BLaER1 treated with 17β-estradiol and CSF1 and Interleukin-3, amounts not matched to agents 10 nM and 100 nM (cell line): ENCODE data around the gene INSYN2A.

ENCODE experiments used
- H3K27ac ChIP-seq, 11 experiments: shearing (Covaris generic); formaldehyde crosslinking; 2 replicates each; pipeline ENCODE4 v1.8.1; 2022
- H3K27me3 ChIP-seq, 11 experiments: shearing (Covaris generic); formaldehyde crosslinking; 2 replicates each; pipeline ENCODE4 v1.8.1; 2022
- H3K36me3 ChIP-seq, 11 experiments: shearing (Covaris generic); formaldehyde crosslinking; 2 replicates each; pipeline ENCODE4 v1.8.1; 2022
- H3K4me1 ChIP-seq, 10 experiments: shearing (Covaris generic); formaldehyde crosslinking; 2 replicates each; pipeline ENCODE4 v1.8.1; 2022
- H3K4me2 ChIP-seq, 11 experiments: shearing (Covaris generic); formaldehyde crosslinking; 2 replicates each; pipeline ENCODE4 v1.8.1; 2022
- H3K4me3 ChIP-seq, 10 experiments: shearing (Covaris generic); formaldehyde crosslinking; 2 replicates each; pipeline ENCODE4 v1.8.1; 2022
- H3K9ac ChIP-seq, 11 experiments: shearing (Covaris generic); formaldehyde crosslinking; 2 replicates each; pipeline ENCODE4 v1.8.1; 2022
- H3K9me3 ChIP-seq, 11 experiments: shearing (Covaris generic); formaldehyde crosslinking; replicated peaks in 1 of 11; 2 replicates each; pipeline ENCODE4 v1.8.1; 2022
- H4K20me1 ChIP-seq, 11 experiments: shearing (Covaris generic); formaldehyde crosslinking; 2 replicates each; pipeline ENCODE4 v1.8.1; 2022
- Cebpa-rat ChIP-seq, 11 experiments: shearing (Covaris generic); IDR thresholded peaks; 2 replicates each; pipeline ENCODE4 v1.8.1; 2022

The INSYN2A gene

DNA sequence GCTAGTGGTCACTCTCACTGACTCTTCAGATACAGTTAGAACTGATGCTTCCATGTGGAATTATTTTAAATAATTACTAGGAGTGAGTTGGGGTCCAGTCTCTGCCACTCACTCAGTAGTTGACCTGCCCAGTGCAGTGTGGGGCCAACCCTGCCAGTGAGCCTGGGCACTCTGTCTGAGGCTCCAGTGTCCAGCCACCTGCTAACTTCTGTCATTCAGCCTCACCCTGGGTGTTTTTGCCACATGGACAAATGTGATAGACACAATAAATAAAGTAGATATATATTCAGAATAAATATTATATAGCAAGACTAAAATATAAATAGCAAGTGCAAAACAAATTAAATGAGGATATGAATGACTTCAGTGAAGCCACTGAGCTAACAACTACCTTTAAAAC is 7.2 kb downstream of the INSYN2A start:
- Histone ChIP-seq H3K4me2 (no peak overlapping the region), H3K4me1 (no peaks in the 10 kb centered on the region), H3K36me3 (no peaks in the 10 kb centered on the region), H3K27ac (no peak overlapping the region), H4K20me1 (no peaks in the 10 kb centered on the region), H3K4me3 (no peak overlapping the region), H3K9me3 (peaks cover 0 to 11% (median 0%) of the 10 kb centered on the region in 11 experiments; a peak in 3 of 22 replicates), H3K9ac (no peak overlapping the region), H3K27me3 (peaks cover 0 to under 1% (median 0%) of the 10 kb centered on the region in 11 experiments; a peak in 5 of 22 replicates)
- TF ChIP-seq Cebpa-rat (IDR thresholded peaks at IDR 0.05), result no peak

DNA sequence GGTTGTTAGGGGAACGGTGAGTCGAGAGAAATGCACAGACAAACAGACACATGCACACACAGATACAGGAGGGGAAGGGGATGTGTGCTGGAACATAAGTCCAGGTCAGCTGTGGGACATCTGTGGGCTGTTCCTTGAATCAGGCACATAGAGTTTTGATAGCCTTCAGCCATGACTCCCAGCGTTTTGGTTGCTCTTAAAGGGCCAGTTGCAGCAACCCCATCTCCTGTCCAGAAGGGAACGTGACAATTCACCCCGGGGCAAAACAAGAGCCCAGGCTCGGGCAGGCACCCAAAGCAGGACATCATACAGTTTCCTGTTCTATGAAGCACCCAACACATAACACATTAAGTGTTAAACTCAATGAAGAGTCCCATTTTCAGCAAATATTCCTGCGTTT is 9.6 kb downstream of the INSYN2A start:
- H3K4me1 ChIP-seq, result no peaks in the 10 kb centered on the region

DNA sequence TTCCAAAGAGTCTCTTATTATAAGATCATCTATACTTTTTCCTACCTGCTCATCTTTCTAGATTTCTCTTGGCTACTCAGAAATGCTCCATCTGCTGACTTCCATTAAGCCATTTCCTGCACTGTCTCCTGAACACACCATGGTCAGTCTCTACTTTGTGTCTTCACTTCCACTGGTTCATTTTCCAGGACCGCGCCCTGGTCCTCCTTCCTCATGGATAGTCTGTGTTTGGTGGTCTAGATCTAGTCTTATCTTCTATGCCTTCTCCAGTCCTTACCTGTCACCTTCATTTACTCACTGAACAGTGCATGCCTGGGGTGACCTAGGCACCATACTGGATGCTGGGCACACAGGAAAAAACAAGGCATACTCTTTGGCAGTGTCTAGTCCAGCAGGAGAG is 11.8 kb downstream of the INSYN2A start:
- Histone ChIP-seq H3K4me3 (no peak overlapping the region), H3K4me1 (no peaks in the 10 kb centered on the region), H3K9me3 (peaks cover 0 to 11% (median 0%) of the 10 kb centered on the region in 11 experiments; a peak in 3 of 22 replicates), H4K20me1 (no peaks in the 10 kb centered on the region), H3K27me3 (no peaks in the 10 kb centered on the region), H3K4me2 (no peak overlapping the region), H3K36me3 (no peaks in the 10 kb centered on the region), H3K9ac (no peak overlapping the region), H3K27ac (no peak overlapping the region)
- no peak for TF ChIP-seq Cebpa-rat (IDR thresholded peaks at IDR 0.05)

More for the DNA sequence above, 9.6 kb downstream of the INSYN2A start:
- Histone ChIP-seq H3K4me3 (no peak overlapping the region), H4K20me1 (no peaks in the 10 kb centered on the region), H3K36me3 (no peaks in the 10 kb centered on the region), H3K9me3 (peaks cover 0 to 11% (median 0%) of the 10 kb centered on the region in 11 experiments; a peak in 3 of 22 replicates), H3K27me3 (no peaks in the 10 kb centered on the region), H3K9ac (no peak overlapping the region), H3K27ac (no peak overlapping the region), H3K4me2 (no peak overlapping the region)
- TF ChIP-seq Cebpa-rat (IDR thresholded peaks at IDR 0.05), result no peak

DNA sequence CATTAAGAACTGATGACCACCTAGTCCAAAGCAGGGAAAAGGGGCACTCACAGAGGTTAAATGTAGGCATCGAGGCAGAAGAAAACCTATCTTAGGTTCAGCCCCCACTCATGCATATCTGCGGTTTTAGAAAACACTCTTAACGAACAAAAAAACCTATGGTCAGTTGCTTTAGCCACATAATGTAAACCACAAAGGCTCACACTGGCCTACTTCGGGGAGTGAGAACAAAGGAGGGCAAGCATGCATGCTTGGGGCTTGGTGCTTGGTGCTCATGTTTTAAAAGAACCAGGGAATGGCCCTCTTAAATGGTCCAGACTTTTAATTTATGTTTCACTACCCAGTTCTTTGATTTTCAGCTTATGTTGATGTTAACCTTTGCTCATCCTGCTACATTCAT is 14.2 kb downstream of the INSYN2A start:
- H3K9me3 ChIP-seq, result peaks cover 0 to 11% (median 0%) of the 10 kb centered on the region in 11 experiments; a peak in 3 of 22 replicates
- H3K4me3 ChIP-seq, result no peak overlapping the region
- no peak overlapping the region for H3K27ac ChIP-seq
- no peaks in the 10 kb centered on the region for H3K4me1 ChIP-seq
- no peaks in the 10 kb centered on the region for H3K27me3 ChIP-seq
- TF ChIP-seq Cebpa-rat (IDR thresholded peaks at IDR 0.05), result no peak
- H3K36me3 ChIP-seq, result no peaks in the 10 kb centered on the region
- H3K4me2 ChIP-seq, result no peak overlapping the region
- no peaks in the 10 kb centered on the region for H4K20me1 ChIP-seq
- H3K9ac ChIP-seq, result no peak overlapping the region

DNA sequence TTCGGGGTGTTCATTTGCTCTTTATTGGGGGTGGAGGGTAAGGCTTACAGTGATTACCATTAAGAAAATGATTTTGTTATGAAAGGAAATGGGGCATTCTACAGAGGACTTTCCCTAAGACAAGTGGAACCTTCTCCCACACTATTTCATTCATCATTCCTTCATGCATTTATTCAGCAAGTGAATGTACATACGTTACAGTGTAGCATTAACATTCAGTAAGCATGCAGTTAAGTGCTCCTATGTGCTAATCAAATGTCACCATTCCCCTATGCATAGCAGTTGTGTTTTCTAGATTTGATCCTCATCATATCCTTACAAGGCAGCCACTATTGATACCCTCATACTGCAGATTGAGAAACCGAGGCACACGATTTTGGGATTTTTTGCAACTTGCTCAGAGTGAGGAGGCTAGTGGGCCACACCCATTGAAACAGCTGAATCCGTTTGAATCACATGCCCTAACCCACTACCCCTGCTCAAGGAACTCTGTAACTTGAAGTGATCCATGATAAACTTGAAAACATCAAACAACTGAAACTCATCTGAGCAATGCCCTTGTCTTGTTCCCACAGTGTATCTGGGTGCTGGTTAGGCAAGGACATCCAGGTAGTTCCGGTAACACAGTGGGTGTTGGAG is 16.7 kb downstream of the INSYN2A start:
- no peak for TF ChIP-seq Cebpa-rat (IDR thresholded peaks at IDR 0.05)
- H3K27me3 ChIP-seq, result no peaks in the 10 kb centered on the region
- no peaks in the 10 kb centered on the region for H3K4me1 ChIP-seq
- H3K4me2 ChIP-seq, result no peak overlapping the region
- H3K9me3 ChIP-seq, result peaks cover 0 to under 1% (median 0%) of the 10 kb centered on the region in 11 experiments; a peak in 3 of 22 replicates
- no peak overlapping the region for H3K4me3 ChIP-seq
- no peak overlapping the region for H3K9ac ChIP-seq
- H4K20me1 ChIP-seq, result no peaks in the 10 kb centered on the region
- H3K27ac ChIP-seq, result no peak overlapping the region
- no peaks in the 10 kb centered on the region for H3K36me3 ChIP-seq

DNA sequence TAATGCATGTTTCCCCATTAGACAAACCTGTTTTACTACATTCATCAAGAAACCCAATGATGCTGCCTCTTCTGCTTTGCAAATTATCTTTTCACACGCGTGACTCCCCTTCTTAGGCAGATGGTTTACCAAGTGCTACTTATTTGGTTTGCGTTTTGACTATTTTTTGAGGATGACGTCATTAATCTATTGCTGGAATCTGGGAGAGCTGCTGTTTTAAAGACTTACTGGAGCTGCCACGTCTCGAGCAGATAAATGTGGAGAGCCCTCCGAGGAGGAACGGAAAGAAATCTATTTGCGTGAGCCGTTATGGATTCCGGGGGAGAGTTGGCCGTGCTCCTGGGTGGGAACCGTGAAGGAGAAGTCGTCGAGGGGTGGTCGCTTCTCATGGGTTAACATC is 19.7 kb downstream of the INSYN2A start:
- Histone ChIP-seq H3K9ac (no peak overlapping the region), H3K36me3 (no peaks in the 10 kb centered on the region), H3K4me1 (no peaks in the 10 kb centered on the region)

DNA sequence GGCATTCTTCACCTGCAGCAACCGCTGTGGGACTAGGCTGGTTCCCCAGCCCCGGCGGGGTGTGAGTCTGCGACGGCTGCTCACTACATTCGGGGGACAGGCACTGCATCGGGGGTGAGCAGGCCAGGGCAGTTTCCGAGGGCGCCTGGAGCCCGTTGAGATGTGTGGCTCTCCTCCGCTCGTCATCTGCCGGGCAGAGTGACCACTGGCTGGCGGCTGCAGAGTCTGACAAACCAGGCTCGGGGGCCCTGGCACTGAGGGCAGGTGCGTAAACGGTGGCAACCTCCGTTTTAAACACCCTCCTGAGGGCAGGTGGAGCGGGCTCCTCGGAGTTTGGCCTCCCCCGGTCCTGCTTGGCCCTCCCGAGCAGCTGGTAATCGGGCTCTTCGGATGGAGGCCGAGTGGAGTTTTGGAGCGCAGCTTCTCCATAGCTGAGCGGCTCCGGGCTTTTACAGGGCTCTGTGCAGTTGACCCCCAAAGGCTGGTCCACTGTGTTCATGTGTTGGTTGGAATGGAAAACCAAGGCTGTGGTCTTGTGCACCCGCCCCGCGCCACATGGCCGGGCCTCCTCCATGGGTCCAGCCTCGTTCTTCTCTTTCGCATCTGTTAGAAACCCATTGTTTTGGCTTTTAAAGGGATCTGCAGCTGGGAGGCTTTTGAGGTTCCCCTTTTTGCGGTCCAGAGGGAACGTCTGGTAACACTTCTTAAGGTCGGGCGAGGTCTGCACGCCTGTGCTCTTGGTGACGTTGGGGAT is 20.9 kb downstream of the INSYN2A start:
- Histone ChIP-seq H3K4me1 (no peaks in the 10 kb centered on the region), H3K36me3 (no peaks in the 10 kb centered on the region), H3K27ac (no peak overlapping the region), H4K20me1 (no peaks in the 10 kb centered on the region), H3K9me3 (no peaks in the 10 kb centered on the region), H3K4me2 (no peak overlapping the region), H3K4me3 (no peak overlapping the region), H3K27me3 (no peaks in the 10 kb centered on the region), H3K9ac (no peak overlapping the region)
- TF ChIP-seq Cebpa-rat (IDR thresholded peaks at IDR 0.05), result no peak

More for the DNA sequence above, 19.7 kb downstream of the INSYN2A start:
- no peak for TF ChIP-seq Cebpa-rat (IDR thresholded peaks at IDR 0.05)
- no peaks in the 10 kb centered on the region for H4K20me1 ChIP-seq
- H3K4me2 ChIP-seq, result no peak overlapping the region
- H3K9me3 ChIP-seq, result no peaks in the 10 kb centered on the region; a peak in 1 of 22 replicates
- H3K27me3 ChIP-seq, result no peaks in the 10 kb centered on the region
- no peak overlapping the region for H3K4me3 ChIP-seq
- H3K27ac ChIP-seq, result no peak overlapping the region

DNA sequence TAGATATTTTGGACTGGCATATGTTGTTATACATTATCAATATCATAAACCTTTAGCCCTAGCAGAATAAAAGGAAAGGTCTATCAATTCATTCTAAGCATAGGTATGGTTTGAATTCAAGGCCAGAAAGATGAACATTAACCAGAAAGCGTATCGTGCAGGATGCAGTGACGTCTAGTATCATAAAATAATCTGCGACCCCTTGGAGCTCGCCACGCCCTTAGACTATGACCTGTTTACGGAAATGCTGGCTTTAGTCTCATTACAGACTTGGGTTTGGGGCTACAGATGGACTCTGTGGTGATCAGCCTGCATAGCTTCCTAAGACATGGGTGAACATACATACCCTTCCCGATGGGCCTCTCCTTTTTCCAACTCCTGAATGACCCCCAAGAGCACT is 21.5 kb downstream of the INSYN2A start:
- H3K9ac ChIP-seq, result no peak overlapping the region
- no peak overlapping the region for H3K27ac ChIP-seq
- H3K4me3 ChIP-seq, result no peak overlapping the region
- no peak for TF ChIP-seq Cebpa-rat (IDR thresholded peaks at IDR 0.05)
- no peaks in the 10 kb centered on the region for H3K4me1 ChIP-seq
- no peaks in the 10 kb centered on the region for H3K36me3 ChIP-seq
- no peaks in the 10 kb centered on the region for H3K27me3 ChIP-seq
- no peaks in the 10 kb centered on the region for H3K9me3 ChIP-seq
- no peaks in the 10 kb centered on the region for H4K20me1 ChIP-seq
- no peak overlapping the region for H3K4me2 ChIP-seq

DNA sequence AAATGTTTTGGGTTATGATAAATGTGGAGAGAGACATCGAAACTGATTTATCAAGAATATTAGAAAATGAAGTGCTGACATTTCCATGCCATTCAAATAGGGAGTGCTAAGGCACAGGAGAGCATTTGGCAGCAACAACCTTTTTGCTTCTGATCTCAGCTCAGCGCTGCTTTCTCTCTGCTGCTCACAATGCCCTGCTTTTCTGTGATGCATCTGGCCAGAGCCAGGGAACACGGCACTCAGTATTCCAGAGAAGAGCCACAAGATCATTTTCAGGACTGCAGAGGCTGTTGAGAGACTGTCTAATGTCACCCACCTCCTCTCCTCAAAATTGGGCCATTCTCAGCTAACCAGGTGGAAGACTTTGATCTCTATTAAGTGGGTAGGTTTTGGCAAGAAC is 28.1 kb downstream of the INSYN2A start:
- H3K9me3 ChIP-seq, result no peaks in the 10 kb centered on the region
- H3K4me2 ChIP-seq, result no peak overlapping the region
- H4K20me1 ChIP-seq, result no peaks in the 10 kb centered on the region
- no peak overlapping the region for H3K4me3 ChIP-seq
- H3K36me3 ChIP-seq, result no peaks in the 10 kb centered on the region
- no peak overlapping the region for H3K9ac ChIP-seq
- no peak overlapping the region for H3K27ac ChIP-seq
- TF ChIP-seq Cebpa-rat (IDR thresholded peaks at IDR 0.05), result no peak
- no peaks in the 10 kb centered on the region for H3K27me3 ChIP-seq
- no peaks in the 10 kb centered on the region for H3K4me1 ChIP-seq

DNA sequence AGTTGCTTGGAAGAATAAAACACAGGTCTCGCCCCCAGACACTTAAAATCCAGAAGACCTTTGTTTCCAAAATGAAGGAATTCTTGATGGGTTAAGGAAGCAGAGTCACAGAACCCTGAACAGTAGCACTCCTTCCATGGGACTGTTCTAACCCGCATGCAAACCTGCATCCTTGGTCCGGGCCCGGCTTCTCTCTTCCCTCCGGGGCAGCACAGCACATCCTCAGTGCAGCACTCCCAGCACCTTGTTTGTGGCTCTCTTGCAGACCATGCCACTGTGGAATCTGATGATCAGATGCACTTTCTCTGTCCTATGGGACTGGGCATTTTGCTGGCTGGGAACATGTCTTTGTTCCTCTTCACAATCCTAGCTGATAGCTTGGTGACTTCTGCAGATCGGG is 33.5 kb downstream of the INSYN2A start:
- Histone ChIP-seq H3K36me3 (no peaks in the 10 kb centered on the region), H3K4me2 (no peak overlapping the region), H3K9me3 (no peaks in the 10 kb centered on the region), H3K9ac (no peak overlapping the region), H4K20me1 (no peaks in the 10 kb centered on the region), H3K27ac (no peak overlapping the region), H3K27me3 (no peaks in the 10 kb centered on the region), H3K4me3 (no peak overlapping the region), H3K4me1 (peaks cover 0 to 2% (median 0%) of the 10 kb centered on the region in 10 experiments; a peak in 4 of 20 replicates)
- no peak for TF ChIP-seq Cebpa-rat (IDR thresholded peaks at IDR 0.05)
